ENCODE data around the gene PKHD1. TPM values are rescaled to one million over a fixed set of nuclear protein-coding genes. Genes with fewer than 3 reads are reported as not detected.

The PKHD1 gene
- total RNA-seq, 2 donors from 2014 or later, result 0.14 TPM; not detected in 1

GRCh38 chr6:52063584-52064344 is 23.6 kb downstream of the PKHD1 start:
- TF ChIP-seq, protein P1, sequence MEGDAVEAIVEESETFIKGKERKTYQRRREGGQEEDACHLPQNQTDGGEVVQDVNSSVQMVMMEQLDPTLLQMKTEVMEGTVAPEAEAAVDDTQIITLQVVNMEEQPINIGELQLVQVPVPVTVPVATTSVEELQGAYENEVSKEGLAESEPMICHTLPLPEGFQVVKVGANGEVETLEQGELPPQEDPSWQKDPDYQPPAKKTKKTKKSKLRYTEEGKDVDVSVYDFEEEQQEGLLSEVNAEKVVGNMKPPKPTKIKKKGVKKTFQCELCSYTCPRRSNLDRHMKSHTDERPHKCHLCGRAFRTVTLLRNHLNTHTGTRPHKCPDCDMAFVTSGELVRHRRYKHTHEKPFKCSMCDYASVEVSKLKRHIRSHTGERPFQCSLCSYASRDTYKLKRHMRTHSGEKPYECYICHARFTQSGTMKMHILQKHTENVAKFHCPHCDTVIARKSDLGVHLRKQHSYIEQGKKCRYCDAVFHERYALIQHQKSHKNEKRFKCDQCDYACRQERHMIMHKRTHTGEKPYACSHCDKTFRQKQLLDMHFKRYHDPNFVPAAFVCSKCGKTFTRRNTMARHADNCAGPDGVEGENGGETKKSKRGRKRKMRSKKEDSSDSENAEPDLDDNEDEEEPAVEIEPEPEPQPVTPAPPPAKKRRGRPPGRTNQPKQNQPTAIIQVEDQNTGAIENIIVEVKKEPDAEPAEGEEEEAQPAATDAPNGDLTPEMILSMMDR (IDR thresholded peaks at IDR 0.05), result no peak
- H3K36me3 ChIP-seq, result no peaks in the 10 kb centered on the region
- ATAC-seq (ENCODE audit: insufficient number of reproducible peaks, low FRiP score, low read depth) (no peak), DNase-seq (ENCODE audit: low spot score) (no peak)
- no peaks in the 10 kb centered on the region for H3K4me1 ChIP-seq (ENCODE audit: control insufficient read depth in 1 of 2, low read depth in 2 of 2)
- H3K4me3 ChIP-seq, result no peak overlapping the region
- no peaks in the 10 kb centered on the region for H3K9me3 ChIP-seq
- no peaks in the 10 kb centered on the region for H3K27me3 ChIP-seq (replicated peaks; ENCODE audit: insufficient read depth)
- H3K27ac ChIP-seq, result no peak overlapping the region

GRCh38 chr6:52061481-52061880 is 25.9 kb downstream of the PKHD1 start:
- DNase-seq (ENCODE audit: low spot score), result no peak
- H3K27ac ChIP-seq, result no peak overlapping the region
- H3K4me1 ChIP-seq (ENCODE audit: control insufficient read depth in 1 of 2, low read depth in 2 of 2), result no peaks in the 10 kb centered on the region
- no peaks in the 10 kb centered on the region for H3K27me3 ChIP-seq (replicated peaks; ENCODE audit: insufficient read depth)
- H3K36me3 ChIP-seq, result no peaks in the 10 kb centered on the region
- H3K9me3 ChIP-seq, result no peaks in the 10 kb centered on the region
- no peak for ATAC-seq (ENCODE audit: insufficient number of reproducible peaks, low FRiP score, low read depth)
- TF ChIP-seq, protein P1 (IDR thresholded peaks at IDR 0.05), result no peak
- no peak overlapping the region for H3K4me3 ChIP-seq

DNA sequence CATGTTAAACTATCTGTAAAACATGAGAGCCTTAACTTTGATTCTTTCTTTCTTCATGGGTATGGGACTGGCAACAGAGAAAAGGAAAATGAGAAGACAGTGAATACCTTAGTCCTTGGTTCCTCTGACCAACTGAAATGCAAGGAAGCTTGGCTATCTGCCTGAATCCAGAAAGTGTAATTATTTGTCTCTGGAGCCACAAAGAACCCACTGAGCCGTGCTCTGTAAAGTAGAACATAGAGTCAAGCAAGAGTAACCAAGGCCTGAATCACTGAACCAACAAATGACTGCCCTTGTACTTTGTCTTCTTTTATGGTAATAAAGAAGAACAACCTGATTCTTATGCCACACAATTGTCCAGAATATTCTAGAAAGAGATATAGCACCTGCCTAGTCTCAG is 27.6 kb downstream of the PKHD1 start:
- DNase-seq (ENCODE audit: low spot score) (no peak), ATAC-seq (ENCODE audit: insufficient number of reproducible peaks, low FRiP score, low read depth) (no peak)
- no peaks in the 10 kb centered on the region for H3K27me3 ChIP-seq (replicated peaks; ENCODE audit: insufficient read depth)
- no peaks in the 10 kb centered on the region for H3K4me1 ChIP-seq (ENCODE audit: control insufficient read depth in 1 of 2, low read depth in 2 of 2)
- no peak overlapping the region for H3K27ac ChIP-seq
- H3K36me3 ChIP-seq, result no peaks in the 10 kb centered on the region
- no peaks in the 10 kb centered on the region for H3K9me3 ChIP-seq
- TF ChIP-seq, protein P1 (IDR thresholded peaks at IDR 0.05), result no peak
- H3K4me3 ChIP-seq, result no peak overlapping the region

GRCh38 chr6:52055451-52055850 is 32.0 kb downstream of the PKHD1 start:
- Histone ChIP-seq H3K27ac (no peak overlapping the region), H3K27me3 (replicated peaks; ENCODE audit: insufficient read depth) (no peaks in the 10 kb centered on the region), H3K9me3 (no peaks in the 10 kb centered on the region), H3K4me3 (no peak overlapping the region), H3K36me3 (no peaks in the 10 kb centered on the region), H3K4me1 (ENCODE audit: control insufficient read depth in 1 of 2, low read depth in 2 of 2) (no peaks in the 10 kb centered on the region)
- DNase-seq (ENCODE audit: low spot score) (no peak), ATAC-seq (ENCODE audit: insufficient number of reproducible peaks, low FRiP score, low read depth) (no peak)
- TF ChIP-seq, protein P1 (IDR thresholded peaks at IDR 0.05), result no peak

- TF ChIP-seq, protein P1 (IDR thresholded peaks at IDR 0.05), result no peak
- Histone ChIP-seq H3K4me1 (ENCODE audit: control insufficient read depth in 1 of 2, low read depth in 2 of 2) (no peaks in the 10 kb centered on the region), H3K4me3 (no peak overlapping the region), H3K9me3 (no peaks in the 10 kb centered on the region), H3K27ac (no peak overlapping the region), H3K36me3 (no peaks in the 10 kb centered on the region), H3K27me3 (replicated peaks; ENCODE audit: insufficient read depth) (no peaks in the 10 kb centered on the region)
- no peak for ATAC-seq (ENCODE audit: insufficient number of reproducible peaks, low FRiP score, low read depth)
- no peak for DNase-seq (ENCODE audit: low spot score)
Observed at GRCh38 chr6:52053038-52053695, 34.2 kb downstream of the PKHD1 start.

All from thoracic aorta (tissue), 2 donors.